GM12864 (cell line): ENCODE data around the gene MGAT5.

ENCODE experiments used
- DNase-seq: peaks from one replicate; pipeline ENCODE4 v3.0.0-alpha.2; 2011; ENCODE audit warnings: low read depth
- H3K4me3 ChIP-seq: 2 replicates; pipeline ENCODE4 v1.5.1; 2011; ENCODE audit warnings: mild to moderate bottlenecking, low read depth, low read length, control low read depth
- CTCF ChIP-seq: IDR thresholded peaks from 2 replicates; pipeline ENCODE4 v1.5.1; 2011; ENCODE audit warnings: low read depth, mild to moderate bottlenecking, moderate library complexity, low read length, control low read depth, inconsistent platforms; ENCODE audit errors: missing control alignments

Gene MGAT5

DNA sequence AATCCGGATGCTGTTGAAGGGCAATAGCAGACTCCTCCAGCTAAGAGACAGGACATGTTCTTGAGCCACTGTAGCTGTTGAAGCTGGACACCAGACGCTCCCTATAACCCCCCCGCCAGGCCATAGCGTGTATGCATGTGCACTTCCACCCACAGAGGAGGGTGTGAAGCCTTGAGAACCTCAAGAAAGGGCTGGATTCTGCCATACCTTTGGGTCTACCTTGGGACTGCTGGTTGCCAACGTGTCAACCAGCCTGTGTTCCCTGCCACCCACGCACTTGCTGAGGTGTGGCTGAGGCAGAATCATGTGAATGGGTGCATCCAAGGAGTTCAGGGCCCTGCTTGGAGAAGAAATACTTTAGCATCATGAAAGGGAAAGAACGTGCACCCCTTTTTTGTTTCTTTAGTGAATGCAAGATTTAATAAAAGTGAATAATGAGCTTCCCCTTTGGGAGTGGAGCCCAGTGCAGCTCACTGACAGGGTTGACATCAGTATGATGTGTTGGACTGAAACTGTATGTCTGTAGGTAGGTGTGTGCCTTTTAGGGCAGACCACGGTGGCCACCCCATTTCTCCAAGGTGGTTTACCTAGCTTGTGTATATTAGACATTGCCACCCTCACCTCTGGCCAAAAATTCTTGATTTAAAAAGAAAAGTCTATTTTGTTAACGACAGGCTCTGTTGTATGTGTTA is 198.3 kb downstream of the MGAT5 start:
- DNase-seq, result no peak
- H3K4me3 ChIP-seq, result no peak overlapping the region
- TF ChIP-seq CTCF, result no peak

DNA sequence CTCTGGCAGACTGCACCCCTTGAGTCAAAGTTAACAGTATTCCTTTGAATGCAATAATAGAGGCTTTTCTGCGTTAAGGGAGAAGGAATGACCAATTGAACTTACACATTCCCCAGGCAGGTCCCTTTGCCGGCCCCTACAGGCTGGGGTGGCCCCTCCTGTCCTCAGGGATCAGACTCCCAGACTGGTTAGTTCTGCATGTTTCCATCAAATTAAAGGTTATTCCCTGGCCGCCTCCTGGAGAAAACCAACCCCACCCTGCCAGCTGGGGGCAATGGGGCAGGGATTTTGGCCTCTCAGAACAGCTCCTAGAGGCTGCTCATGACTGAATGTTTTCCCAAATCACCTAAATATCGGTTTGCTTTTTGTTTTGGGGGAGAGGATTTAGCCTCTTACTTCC is 199.6 kb downstream of the MGAT5 start:
- DNase-seq, result no peak
- TF ChIP-seq CTCF, result no peak
- H3K4me3 ChIP-seq, result no peak overlapping the region

- no peak overlapping the region for H3K4me3 ChIP-seq
- no peak for DNase-seq
- TF ChIP-seq CTCF, result no peak
Observed at GRCh38 chr2:134453973-134454372, 200.1 kb downstream of the MGAT5 start.

- no peak for TF ChIP-seq CTCF
- no peak for DNase-seq
- no peak overlapping the region for H3K4me3 ChIP-seq
Observed at GRCh38 chr2:134454426-134454825, 200.6 kb downstream of the MGAT5 start.

GRCh38 chr2:134454931-134455330 is 201.1 kb downstream of the MGAT5 start:
- H3K4me3 ChIP-seq, result no peak overlapping the region
- no peak for TF ChIP-seq CTCF
- no peak for DNase-seq

DNA sequence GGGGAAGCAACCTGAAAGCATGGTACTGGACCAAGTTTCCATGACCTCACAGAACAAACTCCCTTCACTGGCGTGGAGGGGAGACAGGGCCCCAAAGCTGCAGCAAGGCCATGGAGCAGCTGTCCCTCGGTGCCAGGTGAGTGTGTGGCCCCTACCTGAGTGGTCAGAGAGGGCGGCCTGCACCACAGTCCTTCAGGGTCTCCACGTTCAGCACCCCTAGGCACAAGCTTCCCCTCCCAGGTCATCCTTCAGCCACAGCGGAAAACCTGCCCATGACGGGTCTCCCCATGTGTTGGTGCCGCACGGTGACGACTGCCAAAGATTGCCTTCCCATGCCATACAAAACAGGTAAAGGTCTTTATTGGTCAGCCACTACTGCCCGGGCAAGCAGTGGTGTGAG is 201.6 kb downstream of the MGAT5 start:
- no peak for DNase-seq
- no peak overlapping the region for H3K4me3 ChIP-seq
- TF ChIP-seq CTCF, result no peak

- no peak for TF ChIP-seq CTCF
- DNase-seq, result no peak
- no peak overlapping the region for H3K4me3 ChIP-seq
Observed at GRCh38 chr2:134457353-134457752, 203.5 kb downstream of the MGAT5 start.
